Skeletal muscle tissue (tissue), 1 donor: ENCODE data around the gene TMEM260. TPM values are rescaled to one million over a fixed set of nuclear protein-coding genes. Genes with fewer than 3 reads are reported as not detected.

Source experiments
- total RNA-seq: library from RNA; depleted of rRNA; stranded (reverse); fragments of >200 nt; gene quantifications from one replicate; pipeline ENCODE4 v1.2.3, GENCODE V29; 2014

TMEM260 gene
- total RNA-seq, 1 donor from 2014 or later, result 13.0 TPM

Other genes with a start within 250 kb of the TMEM260 start
- not detected for gene OTX2, start 230.7 kb downstream of the TMEM260 start, total RNA-seq